ENCODE measurements around the gene MAP4K4.

MAP4K4 gene

DNA sequence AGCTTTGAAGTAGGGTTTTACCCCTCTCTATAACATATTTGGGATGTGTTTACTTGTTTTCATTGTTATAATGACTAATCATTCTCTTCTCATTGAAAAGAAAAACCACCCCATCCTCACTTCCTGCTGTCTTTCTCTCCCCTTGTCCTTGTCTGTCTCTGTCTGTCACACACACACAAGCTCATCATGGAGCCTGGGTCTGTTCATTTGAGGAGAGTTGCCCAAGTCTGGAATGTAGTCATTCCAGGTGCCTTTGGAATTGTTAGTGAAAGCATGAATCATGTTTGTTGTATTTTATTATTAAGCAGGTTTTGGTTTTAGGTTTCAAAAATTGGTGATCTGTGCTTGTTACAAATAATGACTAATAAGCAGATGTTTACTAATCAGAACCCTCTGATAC, 160.7 kb downstream of the MAP4K4 start:
- no peak for DNase-seq (ENCODE audit: low spot score)
- TF ChIP-seq, protein P1, sequence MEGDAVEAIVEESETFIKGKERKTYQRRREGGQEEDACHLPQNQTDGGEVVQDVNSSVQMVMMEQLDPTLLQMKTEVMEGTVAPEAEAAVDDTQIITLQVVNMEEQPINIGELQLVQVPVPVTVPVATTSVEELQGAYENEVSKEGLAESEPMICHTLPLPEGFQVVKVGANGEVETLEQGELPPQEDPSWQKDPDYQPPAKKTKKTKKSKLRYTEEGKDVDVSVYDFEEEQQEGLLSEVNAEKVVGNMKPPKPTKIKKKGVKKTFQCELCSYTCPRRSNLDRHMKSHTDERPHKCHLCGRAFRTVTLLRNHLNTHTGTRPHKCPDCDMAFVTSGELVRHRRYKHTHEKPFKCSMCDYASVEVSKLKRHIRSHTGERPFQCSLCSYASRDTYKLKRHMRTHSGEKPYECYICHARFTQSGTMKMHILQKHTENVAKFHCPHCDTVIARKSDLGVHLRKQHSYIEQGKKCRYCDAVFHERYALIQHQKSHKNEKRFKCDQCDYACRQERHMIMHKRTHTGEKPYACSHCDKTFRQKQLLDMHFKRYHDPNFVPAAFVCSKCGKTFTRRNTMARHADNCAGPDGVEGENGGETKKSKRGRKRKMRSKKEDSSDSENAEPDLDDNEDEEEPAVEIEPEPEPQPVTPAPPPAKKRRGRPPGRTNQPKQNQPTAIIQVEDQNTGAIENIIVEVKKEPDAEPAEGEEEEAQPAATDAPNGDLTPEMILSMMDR (IDR thresholded peaks at IDR 0.05; ENCODE audit: extremely low read depth, missing control alignments), result no peak

DNA sequence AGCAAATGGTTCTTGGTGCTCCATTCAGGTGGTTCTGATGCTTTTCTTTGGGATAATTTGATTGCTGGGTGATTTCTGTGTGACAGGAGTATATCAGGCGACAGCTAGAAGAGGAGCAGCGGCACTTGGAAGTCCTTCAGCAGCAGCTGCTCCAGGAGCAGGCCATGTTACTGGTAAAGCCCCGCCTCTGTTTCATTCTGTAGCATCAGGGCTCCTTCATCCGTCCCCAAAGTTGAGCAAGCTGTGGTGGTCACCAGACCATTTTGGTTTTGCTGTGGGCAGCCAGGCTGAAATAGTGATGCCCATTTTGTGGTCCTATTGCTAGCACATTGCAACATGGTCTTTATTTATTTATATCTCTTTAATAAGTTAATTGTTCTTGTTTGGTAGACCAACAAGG, 161.4 kb downstream of the MAP4K4 start:
- TF ChIP-seq, protein P1 (IDR thresholded peaks at IDR 0.05; ENCODE audit: extremely low read depth, missing control alignments), result no peak
- no peak for DNase-seq (ENCODE audit: low spot score)

- TF ChIP-seq, protein P1 (IDR thresholded peaks at IDR 0.05; ENCODE audit: extremely low read depth, missing control alignments), result no peak
Measured at GRCh38 chr2:101859604-101860003, 162.1 kb downstream of the MAP4K4 start.

DNA sequence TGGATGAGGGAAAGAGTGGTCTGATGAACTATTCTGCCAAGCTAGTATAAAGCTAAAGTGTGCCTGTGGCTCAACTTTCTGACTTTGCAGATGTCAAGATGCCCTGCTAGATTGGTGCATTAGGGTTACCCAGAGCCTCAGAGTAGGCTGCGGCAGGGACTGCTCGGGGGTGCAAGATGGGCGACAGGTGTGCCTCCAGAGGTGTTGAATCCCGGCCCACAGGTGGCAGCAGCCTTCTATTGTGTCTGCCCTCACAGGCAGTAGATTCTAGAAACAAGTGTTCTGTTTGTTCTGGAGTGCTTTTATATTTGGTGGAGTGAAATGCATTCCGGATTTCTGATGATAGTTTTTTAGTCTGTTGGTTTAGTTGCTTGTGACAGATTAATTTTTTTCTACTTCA, 162.7 kb downstream of the MAP4K4 start:
- DNase-seq (ENCODE audit: low spot score), result no peak
- TF ChIP-seq, protein P1 (IDR thresholded peaks at IDR 0.05; ENCODE audit: extremely low read depth, missing control alignments), result no peak

More at GRCh38 chr2:101859604-101860003, 162.1 kb downstream of the MAP4K4 start:
- DNase-seq (ENCODE audit: low spot score), result no peak

DNA sequence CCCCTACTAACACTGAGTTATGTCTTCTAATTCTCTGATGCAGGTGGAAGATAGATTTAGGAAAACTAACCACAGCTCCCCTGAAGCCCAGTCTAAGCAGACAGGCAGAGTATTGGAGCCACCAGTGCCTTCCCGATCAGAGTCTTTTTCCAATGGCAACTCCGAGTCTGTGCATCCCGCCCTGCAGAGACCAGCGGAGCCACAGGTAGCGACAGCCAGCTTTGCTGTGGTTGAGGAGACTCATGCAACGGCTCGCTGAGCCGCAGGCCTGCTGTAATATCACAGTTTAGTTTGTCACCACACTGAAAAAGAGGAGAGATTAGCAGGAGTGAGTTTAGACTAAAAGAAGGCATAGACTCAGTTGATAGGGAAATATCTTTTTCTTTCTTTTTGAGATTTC, 163.3 kb downstream of the MAP4K4 start:
- no peak for DNase-seq (ENCODE audit: low spot score)

GRCh38 chr2:101861382-101861781, 163.9 kb downstream of the MAP4K4 start:
- TF ChIP-seq, protein P1 (IDR thresholded peaks at IDR 0.05; ENCODE audit: extremely low read depth, missing control alignments), result no peak
- no peak for DNase-seq (ENCODE audit: low spot score)

More for the DNA sequence above, 163.3 kb downstream of the MAP4K4 start:
- TF ChIP-seq, protein P1 (IDR thresholded peaks at IDR 0.05; ENCODE audit: extremely low read depth, missing control alignments), result no peak

DNA sequence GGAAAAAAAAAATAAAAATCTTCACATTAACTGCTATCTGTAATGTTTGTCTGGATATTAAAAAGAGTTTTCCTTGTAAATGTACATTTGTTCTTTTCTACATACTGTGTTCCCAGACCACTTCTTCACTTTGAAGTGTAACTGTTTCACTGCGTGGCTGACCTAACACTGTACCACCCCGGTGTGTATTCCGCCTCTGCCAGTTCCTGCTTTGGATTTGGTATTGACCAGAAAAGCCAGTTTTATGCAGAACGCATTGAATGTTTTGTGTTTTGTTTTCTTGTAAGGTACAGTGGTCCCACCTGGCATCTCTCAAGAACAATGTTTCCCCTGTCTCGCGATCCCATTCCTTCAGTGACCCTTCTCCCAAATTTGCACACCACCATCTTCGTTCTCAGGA, 166.0 kb downstream of the MAP4K4 start:
- DNase-seq (ENCODE audit: low spot score), result no peak
- TF ChIP-seq, protein P1 (IDR thresholded peaks at IDR 0.05; ENCODE audit: extremely low read depth, missing control alignments), result no peak
